ENCODE data around the gene ALOXE3. TPM values are rescaled to one million over a fixed set of nuclear protein-coding genes. Genes with fewer than 3 reads are reported as not detected.

ALOXE3 gene
- not detected for total RNA-seq

DNA sequence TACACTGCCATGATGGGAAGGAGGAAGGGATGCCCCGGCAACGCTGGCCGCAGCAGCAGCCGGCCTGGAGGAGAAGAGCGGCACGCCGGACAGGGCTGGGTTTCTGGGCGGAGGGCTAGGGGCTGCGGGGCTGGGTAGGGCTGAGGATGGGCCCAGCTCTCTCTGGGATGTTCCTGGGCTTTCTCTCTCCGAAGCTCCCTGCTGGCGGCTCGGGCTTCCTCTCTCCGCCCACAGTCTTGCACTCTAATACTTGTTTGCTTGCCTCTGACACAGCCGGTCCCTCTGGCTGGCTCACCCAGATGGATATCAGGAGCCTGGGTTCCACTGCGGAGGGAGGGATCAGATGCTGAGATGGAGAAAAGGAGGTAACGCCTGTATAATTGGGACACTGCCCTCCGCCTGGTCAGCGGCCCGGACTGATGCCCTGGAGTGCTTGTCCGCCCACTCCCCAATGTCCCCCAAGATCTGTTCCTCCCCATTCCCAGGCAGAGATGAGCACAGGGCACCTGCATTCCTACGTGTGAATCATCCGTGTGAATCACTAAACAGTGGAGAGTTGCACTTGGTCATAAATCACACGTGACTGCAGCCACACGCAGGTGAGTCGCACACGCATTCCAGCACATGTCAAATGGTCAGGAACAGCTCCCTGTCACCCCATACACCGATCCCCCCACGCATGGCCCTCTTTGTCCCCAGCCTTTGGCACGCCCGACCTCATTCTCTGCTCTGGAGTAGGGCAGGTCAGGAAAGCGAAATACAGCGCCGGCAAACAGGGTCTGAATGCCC, at the start of gene ALOXE3:
Gene ALOXE3 (minus strand): TSS at position 535 of the 789 bp plus-strand sequence. CDS start 524 bp downstream, at position 11.
- H3K27me3 ChIP-seq (ENCODE audit: control insufficient read depth in 3 of 3, insufficient read depth in 3 of 3, low read length in 3 of 3): peaks cover 34 to 52% (median 38%) of the 10 kb centered on the region in 3 donors
- peak within 1 kb of the TSS; percentile 55 for H3K27ac ChIP-seq (ENCODE audit: low read depth, low read length)
- peak within 1 kb of the TSS; percentile 71 to 79 (median 75) for H3K9ac ChIP-seq (ENCODE audit: low read depth in 1 of 3, low read length in 3 of 3)
- H3K4me3 ChIP-seq (ENCODE audit: low read length in 3 of 3): peak within 1 kb of the TSS; percentile 78 to 87 (median 80)
- peaks cover 34 to 44% (median 39%) of the 10 kb centered on the region in 3 donors for H3K4me1 ChIP-seq (ENCODE audit: control insufficient read depth in 3 of 3, insufficient read depth in 3 of 3, low read length in 3 of 3)
- no peaks in the 10 kb centered on the region for H3K36me3 ChIP-seq (ENCODE audit: control insufficient read depth in 3 of 3, insufficient read depth in 3 of 3, low read length in 3 of 3)
- no peaks in the 10 kb centered on the region for H3K9me3 ChIP-seq (ENCODE audit: control insufficient read depth in 3 of 3, low read length in 3 of 3)

- Histone ChIP-seq H3K36me3 (ENCODE audit: control insufficient read depth in 3 of 3, insufficient read depth in 3 of 3, low read length in 3 of 3) (no peaks in the 10 kb centered on the region), H3K4me3 (ENCODE audit: low read length in 3 of 3) (no peak overlapping the region), H3K9ac (ENCODE audit: low read depth in 1 of 3, low read length in 3 of 3) (no peak overlapping the region), H3K4me1 (ENCODE audit: control insufficient read depth in 3 of 3, insufficient read depth in 3 of 3, low read length in 3 of 3) (peaks cover 20 to 25% (median 24%) of the 10 kb centered on the region in 3 donors), H3K27ac (ENCODE audit: low read depth, low read length) (no peak overlapping the region), H3K27me3 (ENCODE audit: control insufficient read depth in 3 of 3, insufficient read depth in 3 of 3, low read length in 3 of 3) (no peaks in the 10 kb centered on the region), H3K9me3 (ENCODE audit: control insufficient read depth in 3 of 3, low read length in 3 of 3) (no peaks in the 10 kb centered on the region)
Measured at GRCh38 chr17:8167526-8167925, 49.2 kb upstream of the ALOXE3 start.

- Histone ChIP-seq H3K4me3 (ENCODE audit: low read length in 3 of 3) (no peak overlapping the region), H3K9ac (ENCODE audit: low read depth in 1 of 3, low read length in 3 of 3) (peak overlapping the region in 1 of 3 donors; percentile 8), H3K27ac (ENCODE audit: low read depth, low read length) (no peak overlapping the region), H3K4me1 (ENCODE audit: control insufficient read depth in 3 of 3, insufficient read depth in 3 of 3, low read length in 3 of 3) (peaks cover 23 to 30% (median 26%) of the 10 kb centered on the region in 3 donors), H3K9me3 (ENCODE audit: control insufficient read depth in 3 of 3, low read length in 3 of 3) (no peaks in the 10 kb centered on the region), H3K27me3 (ENCODE audit: control insufficient read depth in 3 of 3, insufficient read depth in 3 of 3, low read length in 3 of 3) (no peaks in the 10 kb centered on the region), H3K36me3 (ENCODE audit: control insufficient read depth in 3 of 3, insufficient read depth in 3 of 3, low read length in 3 of 3) (peaks cover 2 to 3% (median 2%) of the 10 kb centered on the region in 3 donors)
Measured at GRCh38 chr17:8166731-8167130, 48.4 kb upstream of the ALOXE3 start.

DNA sequence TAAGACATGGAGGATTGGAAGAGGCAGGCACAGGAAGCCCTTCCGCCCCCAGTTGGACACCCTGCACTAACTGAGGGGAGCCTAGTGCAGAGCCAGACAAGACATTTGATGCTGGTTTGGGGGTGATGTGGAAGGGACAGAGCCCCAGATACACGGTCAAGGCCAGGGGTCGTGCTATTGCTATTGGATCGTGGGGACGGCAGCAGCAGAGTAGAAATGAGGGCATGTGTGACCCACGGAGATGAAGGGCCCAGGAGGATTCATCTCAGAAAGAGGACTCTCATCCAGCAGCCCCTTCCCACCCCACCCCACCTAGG, 46.5 kb upstream of the ALOXE3 start:
- H3K4me3 ChIP-seq (ENCODE audit: low read length in 3 of 3): peak overlapping the region; percentile 15 to 77 (median 35)
- peaks cover 17 to 20% (median 18%) of the 10 kb centered on the region in 3 donors for H3K36me3 ChIP-seq (ENCODE audit: control insufficient read depth in 3 of 3, insufficient read depth in 3 of 3, low read length in 3 of 3)
- peak overlapping the region in 2 of 3 donors; percentile 84 to 99 for H3K9ac ChIP-seq (ENCODE audit: low read depth in 1 of 3, low read length in 3 of 3)
- H3K4me1 ChIP-seq (ENCODE audit: control insufficient read depth in 3 of 3, insufficient read depth in 3 of 3, low read length in 3 of 3): peaks cover 35 to 45% (median 39%) of the 10 kb centered on the region in 3 donors
- H3K9me3 ChIP-seq (ENCODE audit: control insufficient read depth in 3 of 3, low read length in 3 of 3): no peaks in the 10 kb centered on the region
- peak overlapping the region; percentile 99 for H3K27ac ChIP-seq (ENCODE audit: low read depth, low read length)
- no peaks in the 10 kb centered on the region for H3K27me3 ChIP-seq (ENCODE audit: control insufficient read depth in 3 of 3, insufficient read depth in 3 of 3, low read length in 3 of 3)

DNA sequence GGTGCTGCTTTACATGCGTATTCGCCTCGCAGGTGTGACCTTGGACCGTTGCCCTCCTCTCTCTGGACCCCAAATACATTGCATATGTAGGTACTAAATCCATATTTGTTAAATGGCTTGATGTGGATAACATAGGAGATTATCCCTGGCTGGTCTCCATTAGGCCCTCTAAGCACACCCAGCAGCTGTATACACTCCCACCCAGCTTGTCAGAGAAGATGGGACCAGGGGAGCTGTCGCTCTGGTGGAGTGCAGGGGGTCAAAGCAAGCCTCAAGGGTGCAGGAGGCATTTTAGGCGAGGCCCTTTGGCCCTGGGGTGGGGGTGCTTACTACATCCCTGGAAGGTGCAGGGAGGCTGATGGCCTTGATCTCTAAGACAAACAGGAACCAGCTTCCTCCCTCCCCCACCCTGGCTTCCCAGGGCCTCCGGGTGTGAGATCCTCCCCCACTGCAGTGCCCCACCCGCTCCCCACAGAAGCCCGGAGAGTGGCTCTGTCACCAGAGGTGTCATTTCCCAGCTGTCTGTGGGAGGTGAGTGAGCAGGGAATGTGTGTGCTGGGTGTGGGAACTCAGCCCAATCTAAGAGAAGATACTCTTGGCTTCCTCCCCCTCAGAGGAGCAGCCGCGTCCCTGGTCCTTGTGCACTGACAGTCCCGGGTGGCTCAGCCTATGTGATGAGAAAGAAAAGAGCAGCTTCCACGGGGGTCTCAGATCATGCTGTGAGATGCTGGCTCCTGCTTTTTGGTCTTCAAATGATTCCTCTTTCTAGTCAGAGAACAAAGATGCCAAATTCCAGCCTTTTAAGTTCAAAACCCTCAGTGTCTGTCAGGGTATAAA, 45.9 kb upstream of the ALOXE3 start:
- Histone ChIP-seq H3K9me3 (ENCODE audit: control insufficient read depth in 3 of 3, low read length in 3 of 3) (no peaks in the 10 kb centered on the region), H3K9ac (ENCODE audit: low read depth in 1 of 3, low read length in 3 of 3) (peak overlapping the region; percentile 82 to 99 (median 84)), H3K4me3 (ENCODE audit: low read length in 3 of 3) (peak overlapping the region; percentile 15 to 77 (median 70)), H3K36me3 (ENCODE audit: control insufficient read depth in 3 of 3, insufficient read depth in 3 of 3, low read length in 3 of 3) (peaks cover 20 to 23% (median 23%) of the 10 kb centered on the region in 3 donors), H3K27me3 (ENCODE audit: control insufficient read depth in 3 of 3, insufficient read depth in 3 of 3, low read length in 3 of 3) (no peaks in the 10 kb centered on the region), H3K27ac (ENCODE audit: low read depth, low read length) (peak overlapping the region; percentile 99), H3K4me1 (ENCODE audit: control insufficient read depth in 3 of 3, insufficient read depth in 3 of 3, low read length in 3 of 3) (peaks cover 38 to 51% (median 43%) of the 10 kb centered on the region in 3 donors)

DNA sequence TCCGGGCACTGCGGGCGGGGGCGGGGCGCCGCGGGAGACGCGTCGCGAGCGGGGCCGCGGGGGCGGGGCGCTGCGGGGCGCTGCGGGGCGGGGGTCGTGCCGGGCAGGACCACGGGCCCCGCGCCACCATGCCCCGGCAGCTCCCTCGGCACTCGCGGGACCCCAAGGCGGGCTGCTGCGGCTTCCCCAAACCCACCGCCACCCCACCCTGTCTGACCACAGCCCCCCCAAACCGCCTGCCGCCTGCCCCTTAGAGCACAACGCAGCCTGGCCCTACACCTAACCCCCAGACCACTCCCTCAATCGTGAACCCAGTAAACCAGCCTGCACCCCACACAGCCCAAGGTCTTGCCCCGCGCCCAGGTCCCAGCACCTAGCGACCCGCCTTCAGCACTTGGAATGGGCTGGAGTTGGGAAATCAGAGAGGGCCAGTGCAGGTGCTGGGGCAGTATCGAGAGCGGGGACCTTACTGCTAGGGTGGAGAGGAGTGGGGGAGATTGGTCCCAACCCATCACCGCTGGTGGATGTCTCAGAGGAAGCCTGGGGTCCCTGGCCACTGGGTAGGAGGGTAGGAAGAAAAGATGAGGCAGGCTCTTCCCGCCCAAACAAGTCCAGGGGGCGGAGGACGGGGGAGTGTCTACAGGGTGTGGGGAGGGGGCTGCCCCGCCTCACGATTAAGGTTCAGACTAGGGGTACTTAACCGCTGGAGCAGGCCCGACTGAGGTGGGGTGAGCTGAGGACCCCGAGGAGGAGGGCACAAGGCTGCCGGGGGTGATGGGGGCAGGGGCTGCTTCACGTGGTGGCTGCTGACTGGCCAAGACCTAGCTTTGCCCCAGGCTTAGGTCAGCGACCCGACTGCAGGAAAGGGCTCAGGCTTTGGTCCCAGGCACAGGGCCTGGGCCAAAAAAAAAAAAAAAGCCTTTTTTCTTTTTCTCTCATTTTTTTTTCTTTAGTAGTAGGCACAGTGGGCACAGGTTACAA, 45.0 kb upstream of the ALOXE3 start:
- Histone ChIP-seq H3K27ac (ENCODE audit: low read depth, low read length) (peak overlapping the region; percentile 99), H3K27me3 (ENCODE audit: control insufficient read depth in 3 of 3, insufficient read depth in 3 of 3, low read length in 3 of 3) (no peaks in the 10 kb centered on the region), H3K9ac (ENCODE audit: low read depth in 1 of 3, low read length in 3 of 3) (peak overlapping the region; percentile 82 to 99 (median 84)), H3K36me3 (ENCODE audit: control insufficient read depth in 3 of 3, insufficient read depth in 3 of 3, low read length in 3 of 3) (peaks cover 20 to 23% (median 23%) of the 10 kb centered on the region in 3 donors), H3K4me1 (ENCODE audit: control insufficient read depth in 3 of 3, insufficient read depth in 3 of 3, low read length in 3 of 3) (peaks cover 43 to 57% (median 48%) of the 10 kb centered on the region in 3 donors), H3K9me3 (ENCODE audit: control insufficient read depth in 3 of 3, low read length in 3 of 3) (no peaks in the 10 kb centered on the region), H3K4me3 (ENCODE audit: low read length in 3 of 3) (peak overlapping the region; percentile 61 to 77 (median 70))

DNA sequence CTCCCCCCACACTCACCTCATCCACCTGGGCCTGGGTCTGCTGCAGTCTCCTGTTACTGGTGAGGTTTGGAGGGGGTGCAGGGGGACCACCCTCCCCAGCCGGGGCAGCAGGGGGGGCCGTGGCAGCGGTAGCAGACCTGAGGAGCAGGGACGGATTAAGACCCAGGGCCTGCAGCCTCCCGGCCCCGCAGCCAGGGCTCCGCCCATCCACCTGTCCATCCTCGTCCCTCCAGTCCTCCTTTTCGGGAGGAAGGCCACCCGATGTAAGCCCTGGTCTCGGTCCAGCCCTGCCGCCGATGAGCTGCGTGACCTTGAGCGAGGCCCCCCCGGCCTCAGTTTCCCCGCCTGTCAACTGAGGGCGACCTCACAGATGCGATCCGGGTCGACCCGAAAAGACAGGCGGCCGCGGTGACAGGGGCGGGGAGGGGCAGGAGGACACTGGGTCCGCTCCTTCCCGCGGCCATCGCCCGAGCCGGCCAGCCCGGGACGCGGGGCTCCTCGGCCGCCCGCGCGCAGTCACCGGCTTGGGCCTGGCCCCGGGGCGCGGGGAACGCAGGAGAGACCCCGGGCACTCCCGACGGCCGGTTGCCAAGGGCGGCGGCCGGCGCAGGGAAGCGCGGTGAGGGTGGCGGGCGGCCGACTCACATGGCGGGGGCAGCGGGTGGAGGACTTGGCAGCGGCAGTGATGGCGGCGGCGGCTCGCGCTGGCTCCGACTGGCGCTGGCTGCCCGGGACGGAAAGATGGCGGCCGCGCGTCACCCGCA, 44.1 kb upstream of the ALOXE3 start, which contains the start of gene VAMP2:
Gene VAMP2 (minus strand): TSS at position 716 of the 764 bp plus-strand sequence. CDS start 69 bp downstream, at position 647.
- Histone ChIP-seq H3K27ac (ENCODE audit: low read depth, low read length) (peak within 1 kb of the TSS; percentile 99), H3K36me3 (ENCODE audit: control insufficient read depth in 3 of 3, insufficient read depth in 3 of 3, low read length in 3 of 3) (peaks cover 20 to 23% (median 23%) of the 10 kb centered on the region in 3 donors), H3K9ac (ENCODE audit: low read depth in 1 of 3, low read length in 3 of 3) (peak within 1 kb of the TSS; percentile 92 to 99 (median 97)), H3K9me3 (ENCODE audit: control insufficient read depth in 3 of 3, low read length in 3 of 3) (no peaks in the 10 kb centered on the region), H3K27me3 (ENCODE audit: control insufficient read depth in 3 of 3, insufficient read depth in 3 of 3, low read length in 3 of 3) (no peaks in the 10 kb centered on the region), H3K4me3 (ENCODE audit: low read length in 3 of 3) (peak within 1 kb of the TSS; percentile 85 to 96 (median 89)), H3K4me1 (ENCODE audit: control insufficient read depth in 3 of 3, insufficient read depth in 3 of 3, low read length in 3 of 3) (peaks cover 45 to 57% (median 49%) of the 10 kb centered on the region in 3 donors)

GRCh38 chr17:8161289-8162232, 43.2 kb upstream of the ALOXE3 start:
- Histone ChIP-seq H3K36me3 (ENCODE audit: control insufficient read depth in 3 of 3, insufficient read depth in 3 of 3, low read length in 3 of 3) (peaks cover 20 to 23% (median 23%) of the 10 kb centered on the region in 3 donors), H3K4me1 (ENCODE audit: control insufficient read depth in 3 of 3, insufficient read depth in 3 of 3, low read length in 3 of 3) (peaks cover 51 to 61% (median 53%) of the 10 kb centered on the region in 3 donors), H3K27me3 (ENCODE audit: control insufficient read depth in 3 of 3, insufficient read depth in 3 of 3, low read length in 3 of 3) (no peaks in the 10 kb centered on the region), H3K4me3 (ENCODE audit: low read length in 3 of 3) (peak overlapping the region; percentile 85 to 96 (median 89)), H3K9ac (ENCODE audit: low read depth in 1 of 3, low read length in 3 of 3) (peak overlapping the region; percentile 92 to 99 (median 97)), H3K27ac (ENCODE audit: low read depth, low read length) (peak overlapping the region; percentile 99), H3K9me3 (ENCODE audit: control insufficient read depth in 3 of 3, low read length in 3 of 3) (no peaks in the 10 kb centered on the region)
